HCT116 (cell line): ENCODE data around the gene HEXD.

Source experiments
- CTCF ChIP-seq, 3 experiments: fragments of 200-600 bp in 1 of 3; sonication (generic) in 1 of 3; IDR thresholded peaks in 2 of 3; conservative IDR thresholded peaks in 1 of 3; 2 replicates each; pipeline ENCODE4 v1.5.1; 2012 to 2017; ENCODE audit warnings: low read depth in 2 of 3, low read length in 2 of 3, antibody characterized with exemption in 1 of 3, borderline replicate concordance in 1 of 3, control low read depth in 1 of 3, mild to moderate bottlenecking in 1 of 3, mixed read lengths in 1 of 3, mixed run types in 1 of 3, moderate library complexity in 1 of 3; ENCODE audit not compliant: insufficient read depth in 1 of 3
- EZH2 ChIP-seq: fragments of 200-600 bp; sonication (generic); IDR thresholded peaks from 2 replicates; pipeline ENCODE4 v1.6.1; 2017; ENCODE audit warnings: antibody characterized with exemption, mixed run types
- ZBTB33 ChIP-seq: IDR thresholded peaks from 2 replicates; pipeline ENCODE4 v1.6.1; 2011; ENCODE audit warnings: mild to moderate bottlenecking, low read length, moderate library complexity; ENCODE audit not compliant: insufficient replicate concordance; ENCODE audit errors: extremely low read depth

DNA sequence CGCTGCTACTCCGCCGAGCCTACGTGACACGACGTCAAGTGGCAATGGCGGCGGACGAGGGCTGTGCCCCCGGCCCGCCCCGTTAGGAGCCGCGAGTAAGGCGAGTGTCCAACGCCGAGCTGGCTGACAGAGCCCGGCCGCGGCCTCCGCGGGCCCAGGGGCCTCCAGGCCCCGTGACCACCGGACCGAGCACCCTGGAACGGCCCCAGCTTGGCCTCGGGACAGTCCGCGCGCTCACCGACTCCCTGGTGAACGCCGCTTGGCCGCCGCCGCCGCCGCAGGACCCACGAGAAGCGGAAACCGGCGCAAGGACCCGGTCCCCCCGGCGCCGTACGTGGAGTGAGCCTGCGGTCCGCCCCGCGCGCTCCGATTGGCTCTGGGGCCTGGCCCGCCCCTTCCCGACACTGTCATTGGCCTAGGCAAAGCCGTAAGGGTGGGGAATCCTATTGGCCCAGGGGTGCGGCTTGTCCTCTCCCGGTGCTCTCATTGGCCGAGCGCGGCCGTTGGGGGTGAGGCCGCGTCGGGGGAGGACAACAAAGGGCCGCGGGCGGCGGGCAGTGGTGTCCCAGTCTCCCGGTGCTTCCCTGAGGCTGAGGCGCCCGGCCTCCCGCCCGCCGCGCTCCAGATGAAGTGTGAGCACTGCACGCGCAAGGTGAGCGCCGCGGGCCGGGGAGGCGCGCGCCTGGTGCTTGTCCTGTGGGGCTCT lies 40.2 kb downstream of the HEXD start, which contains the start of gene NARF:
- TF ChIP-seq EZH2 (no peak), ZBTB33 (no peak), CTCF (IDR thresholded peaks at IDR 0.05 in 2 of 3, conservative IDR thresholded peaks at IDR 0.05 in 1 of 3; ENCODE audit: borderline replicate concordance in 1 of 3, insufficient read depth in 1 of 3, low read depth in 2 of 3, low read length in 2 of 3) (no peak)
